Endothelial cell of umbilical vein (primary cell): ENCODE measurements around the gene NCOR1. TPM values are rescaled to one million over a fixed set of nuclear protein-coding genes. Genes with fewer than 3 reads are reported as not detected.

Source experiments
- BruUV-seq: library from RNA; stranded (reverse); fragments of 400-500 nt; replicated peaks from 2 replicates; lab custom pipeline; 2021; lab: Mats Ljungman, UMichigan
- CTCF ChIA-PET: fragments of 300-600, 350-600 bp; sonication (Branson Sonifier 250); formaldehyde crosslinking; loops from one replicate; lab custom pipeline; 2021; ENCODE audit warnings: antibody characterized with exemption, inconsistent platforms; lab: Charles Lee
- POLR2A ChIA-PET: fragments of 300-600, 350-600 bp; sonication (Branson Sonifier 250); formaldehyde crosslinking; loops from one replicate; lab custom pipeline; 2021; ENCODE audit warnings: antibody characterized with exemption, inconsistent platforms; lab: Charles Lee
- DNase-seq: peaks from one replicate; pipeline ENCODE4 v3.0.0-alpha.2; 2011; ENCODE audit warnings: low read depth, low spot score
- FAIRE-seq: peaks from 2 replicates; lab custom pipeline; 2011; peaks lifted over from hg19 to GRCh38; lab: Jason Lieb, UNC
- H2AFZ ChIP-seq: 2 replicates; pipeline ENCODE4 v1.6.0; 2012; ENCODE audit warnings: low read depth, low read length, control low read depth, inconsistent platforms
- H3K27ac ChIP-seq: 2 replicates; pipeline ENCODE4 v1.5.1; 2011; ENCODE audit warnings: low read depth, mild to moderate bottlenecking, control low read depth, low read length, moderate library complexity; ENCODE audit not compliant: insufficient read depth
- H3K27me3 ChIP-seq, 2 experiments: 2 replicates each; pipeline versions ENCODE4 v1.6.0 to v1.6.1; 2011; ENCODE audit warnings: low read length in 2 of 2, mixed read lengths in 1 of 2; ENCODE audit not compliant: control insufficient read depth in 2 of 2, insufficient read depth in 2 of 2
- H3K36me3 ChIP-seq, 2 experiments: 2 replicates in 1 of 2; 3 replicates in 1 of 2; pipeline ENCODE4 v1.5.1; 2011; ENCODE audit warnings: low read length in 2 of 2, mild to moderate bottlenecking in 1 of 2, moderate library complexity in 1 of 2; ENCODE audit not compliant: control insufficient read depth in 2 of 2, insufficient read depth in 2 of 2; ENCODE audit errors: extremely low read depth in 1 of 2
- H3K4me1 ChIP-seq: 3 replicates; pipeline ENCODE4 v1.5.1; 2011; ENCODE audit warnings: mild to moderate bottlenecking, low read length; ENCODE audit not compliant: control insufficient read depth, insufficient read depth; ENCODE audit errors: extremely low read depth
- H3K4me2 ChIP-seq: 2 replicates; pipeline ENCODE4 v1.6.1; 2011; ENCODE audit warnings: low read length, control low read depth, mixed read lengths; ENCODE audit not compliant: insufficient read depth
- H3K4me3 ChIP-seq, 3 experiments: fragments of 200-600 bp in 1 of 3; sonication (generic), shearing (Covaris generic) in 1 of 3; replicated peaks in 1 of 3; 2 replicates each; pipeline ENCODE4 v1.5.1; 2011 to 2016; ENCODE audit warnings: control low read depth in 3 of 3, low read length in 3 of 3, mild to moderate bottlenecking in 2 of 3, inconsistent platforms in 1 of 3, low read depth in 1 of 3, moderate library complexity in 1 of 3; ENCODE audit not compliant: insufficient read depth in 1 of 3
- H3K79me2 ChIP-seq: 2 replicates; pipeline ENCODE4 v1.6.0; 2012; ENCODE audit warnings: low read length, inconsistent platforms; ENCODE audit not compliant: control insufficient read depth, insufficient read depth
- H3K9ac ChIP-seq: replicated peaks from 2 replicates; pipeline ENCODE3; 2011; ENCODE audit warnings: low read length, control low read depth; ENCODE audit not compliant: insufficient read depth; ENCODE audit errors: extremely low read depth
- H3K9me1 ChIP-seq: replicated peaks from 3 replicates; pipeline ENCODE4 v1.6.0; 2011; ENCODE audit warnings: mild to moderate bottlenecking, low read length; ENCODE audit not compliant: control insufficient read depth, insufficient read depth; ENCODE audit errors: extremely low read depth
- H3K9me3 ChIP-seq: replicated peaks from 2 replicates; pipeline ENCODE4 v1.5.1; 2012; ENCODE audit warnings: low read length, inconsistent platforms; ENCODE audit not compliant: control insufficient read depth, insufficient read depth
- H4K20me1 ChIP-seq: replicated peaks from 2 replicates; pipeline ENCODE3; 2011; ENCODE audit warnings: mild to moderate bottlenecking, low read length; ENCODE audit not compliant: control insufficient read depth, insufficient read depth; ENCODE audit errors: extremely low read depth
- EZH2 ChIP-seq: IDR thresholded peaks from 2 replicates; pipeline ENCODE4 v1.6.1; 2012; ENCODE audit warnings: borderline replicate concordance, low read depth, mild to moderate bottlenecking, moderate library complexity, low read length, inconsistent platforms; ENCODE audit not compliant: severe bottlenecking
- FOS ChIP-seq: IDR thresholded peaks from 2 replicates; pipeline ENCODE4 v1.6.1; 2011; ENCODE audit warnings: mild to moderate bottlenecking, low read length, moderate library complexity, borderline replicate concordance; ENCODE audit not compliant: insufficient read depth
- GATA2 ChIP-seq: IDR thresholded peaks from 2 replicates; pipeline ENCODE4 v1.7.0; 2011; ENCODE audit warnings: low read depth, mild to moderate bottlenecking, moderate library complexity, mixed read lengths, low read length; ENCODE audit not compliant: insufficient read length, insufficient read depth
- JUN ChIP-seq: IDR thresholded peaks from 2 replicates; pipeline ENCODE4 v1.6.1; 2011; ENCODE audit warnings: borderline replicate concordance, low read depth; ENCODE audit not compliant: insufficient read length, insufficient read depth
- MYC ChIP-seq: IDR thresholded peaks from one replicate; pipeline ENCODE4 v1.6.1; 2011; ENCODE audit warnings: mild to moderate bottlenecking, low read depth, low read length
- POLR2A ChIP-seq: IDR thresholded peaks from 2 replicates; pipeline ENCODE4 v1.6.1; 2012; ENCODE audit warnings: low read depth, mild to moderate bottlenecking, control low read depth, low read length
- POLR2AphosphoS5 ChIP-seq: IDR thresholded peaks from 2 replicates; pipeline ENCODE4 v1.6.1; 2012; ENCODE audit warnings: low read depth, mild to moderate bottlenecking, control low read depth, low read length, moderate library complexity; ENCODE audit not compliant: insufficient read depth
- dilution Hi-C: fragments of 300-500 bp; cut with MboI; formaldehyde crosslinking; loops from one replicate; pipeline ENCODE4 v1.15.0; 2019; ENCODE audit warnings: low sequenced_read_pairs; ENCODE audit not compliant: extremely low pct_ligation_motif_present
- intact Hi-C: fragments of 100-400 bp; cut with micrococcal nuclease; formaldehyde crosslinking; loops from one replicate; pipeline ENCODE4 v1.10.0; 2022
- polyA plus RNA-seq, 4 experiments: library from polyadenylated mRNA; depleted of rRNA in 3 of 4; stranded (reverse) in 3 of 4; unstranded in 1 of 4; fragments of >200 nt; gene quantifications; 2 replicates each; pipeline versions ENCODE4 v1.2.1 to v1.2.3, GENCODE V29; 2011 to 2012; ENCODE audit warnings: missing spikeins in 1 of 4
- total RNA-seq: library from RNA; stranded (reverse); gene quantifications from 2 replicates; pipeline ENCODE4 v1.2.3, GENCODE V29; 2021
- TF ChIP-seq, protein P1 (sequence below): IDR thresholded peaks from 2 replicates; pipeline ENCODE4 v1.6.1; 2011; ENCODE audit not compliant: insufficient read depth, insufficient read length
- TF ChIP-seq, protein P2 (sequence below), 2 donors: IDR thresholded peaks; 1 replicate in 1 of 2; 2 replicates in 1 of 2; pipeline ENCODE4 v1.5.1; 2011; ENCODE audit warnings: low read length in 2 of 2, mild to moderate bottlenecking in 2 of 2, moderate library complexity in 2 of 2, control low read depth in 1 of 2, inconsistent platforms in 1 of 2, low read depth in 1 of 2; ENCODE audit not compliant: insufficient read depth in 1 of 2; ENCODE audit errors: extremely low read depth in 1 of 2

NCOR1 gene
- total and polyA plus RNA-seq, 2 donors (not counting 3 experiments of a cell fraction or from before 2014, with no cell fraction given), result 90.0 to 134 TPM

DNA sequence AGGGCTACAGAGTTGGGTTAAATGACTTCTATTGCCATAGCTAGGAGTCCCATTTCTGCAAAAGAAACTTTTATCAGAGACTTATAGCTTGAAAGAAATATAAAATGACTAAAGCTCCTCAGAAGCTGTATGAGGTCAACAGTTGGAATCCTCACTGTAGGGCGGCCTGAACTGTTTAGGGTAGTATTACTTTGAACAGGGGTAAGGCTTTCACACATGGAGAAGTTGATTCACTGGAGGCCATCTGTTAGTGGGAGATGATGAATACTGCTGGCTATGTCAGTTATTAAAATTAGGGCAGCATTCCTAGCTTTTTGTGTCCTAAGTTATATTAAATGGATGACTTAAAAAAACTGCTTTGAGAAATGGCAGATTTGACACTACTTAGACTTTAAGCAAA is 209.7 kb downstream of the NCOR1 start:
- no peaks in the 10 kb centered on the region for H3K27me3 ChIP-seq
- peaks cover 16% of the 10 kb centered on the region for H3K4me1 ChIP-seq
- DNase-seq (no peak), FAIRE-seq (no peak)
- no peak overlapping the region for H3K9ac ChIP-seq
- H3K9me1 ChIP-seq, result no peaks in the 10 kb centered on the region
- H2AFZ ChIP-seq, result no peak overlapping the region
- ChIA-PET POLR2A (no interaction called here), CTCF (interaction anchor here (1.2 kb wide), 1 partner anchor 60 kb away, joined by 3 read pairs; the partner anchor contains the start of gene ADORA2B)
- peaks cover 45% of the 10 kb centered on the region for H3K79me2 ChIP-seq
- intact Hi-C loops (no loop called here), dilution Hi-C loops (no loop called here)
- no peaks in the 10 kb centered on the region for H3K9me3 ChIP-seq
- no peak overlapping the region for H3K27ac ChIP-seq
- no peak overlapping the region for H3K4me2 ChIP-seq
- no peaks in the 10 kb centered on the region for H4K20me1 ChIP-seq
- TF ChIP-seq, protein P1, sequence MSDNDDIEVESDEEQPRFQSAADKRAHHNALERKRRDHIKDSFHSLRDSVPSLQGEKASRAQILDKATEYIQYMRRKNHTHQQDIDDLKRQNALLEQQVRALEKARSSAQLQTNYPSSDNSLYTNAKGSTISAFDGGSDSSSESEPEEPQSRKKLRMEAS, result no peak
- TF ChIP-seq MYC (no peak), GATA2 (no peak), POLR2AphosphoS5 (no peak), JUN (no peak), POLR2A (no peak), EZH2 (no peak), FOS (no peak)
- TF ChIP-seq, protein P2, sequence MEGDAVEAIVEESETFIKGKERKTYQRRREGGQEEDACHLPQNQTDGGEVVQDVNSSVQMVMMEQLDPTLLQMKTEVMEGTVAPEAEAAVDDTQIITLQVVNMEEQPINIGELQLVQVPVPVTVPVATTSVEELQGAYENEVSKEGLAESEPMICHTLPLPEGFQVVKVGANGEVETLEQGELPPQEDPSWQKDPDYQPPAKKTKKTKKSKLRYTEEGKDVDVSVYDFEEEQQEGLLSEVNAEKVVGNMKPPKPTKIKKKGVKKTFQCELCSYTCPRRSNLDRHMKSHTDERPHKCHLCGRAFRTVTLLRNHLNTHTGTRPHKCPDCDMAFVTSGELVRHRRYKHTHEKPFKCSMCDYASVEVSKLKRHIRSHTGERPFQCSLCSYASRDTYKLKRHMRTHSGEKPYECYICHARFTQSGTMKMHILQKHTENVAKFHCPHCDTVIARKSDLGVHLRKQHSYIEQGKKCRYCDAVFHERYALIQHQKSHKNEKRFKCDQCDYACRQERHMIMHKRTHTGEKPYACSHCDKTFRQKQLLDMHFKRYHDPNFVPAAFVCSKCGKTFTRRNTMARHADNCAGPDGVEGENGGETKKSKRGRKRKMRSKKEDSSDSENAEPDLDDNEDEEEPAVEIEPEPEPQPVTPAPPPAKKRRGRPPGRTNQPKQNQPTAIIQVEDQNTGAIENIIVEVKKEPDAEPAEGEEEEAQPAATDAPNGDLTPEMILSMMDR (IDR thresholded peaks at IDR 0.05; ENCODE audit: extremely low read depth in 1 of 2, insufficient read depth in 1 of 2, low read depth in 1 of 2, low read length in 2 of 2), result no peak
- H3K4me3 ChIP-seq, result no peak overlapping the region
- H3K36me3 ChIP-seq, result peaks cover 24 to 44% of the 10 kb centered on the region in 2 experiments
- BruUV-seq, result no TSS peak
